ENCODE measurements around the gene AP4E1.
"Not testable (repeated sequence)": the region's sequence is repeated elsewhere in the genome, so short reads cannot be mapped to it uniquely, and the experiment has no call there.

AP4E1 gene

DNA sequence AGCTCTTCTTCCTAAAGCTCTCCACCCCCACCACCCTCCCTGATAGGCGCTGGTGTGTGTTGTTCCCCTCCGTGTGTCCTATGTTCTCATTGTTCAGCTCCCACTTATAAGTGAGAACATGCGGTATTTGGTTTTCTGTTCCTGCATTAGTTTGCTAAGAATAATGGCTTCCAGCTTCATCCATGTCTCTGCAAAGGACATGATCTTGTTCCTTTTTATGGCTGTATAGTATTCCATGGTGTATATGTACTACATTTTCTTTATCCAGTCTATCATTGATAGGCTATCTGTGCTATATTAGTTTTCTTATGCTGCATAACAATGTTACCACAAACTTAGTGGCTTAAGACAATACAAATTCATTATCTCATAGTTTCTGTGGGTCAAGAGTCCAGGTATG lies 42.3 kb downstream of the AP4E1 start:
- not testable (repeated sequence) for DNase-seq (ENCODE audit: low spot score)

DNA sequence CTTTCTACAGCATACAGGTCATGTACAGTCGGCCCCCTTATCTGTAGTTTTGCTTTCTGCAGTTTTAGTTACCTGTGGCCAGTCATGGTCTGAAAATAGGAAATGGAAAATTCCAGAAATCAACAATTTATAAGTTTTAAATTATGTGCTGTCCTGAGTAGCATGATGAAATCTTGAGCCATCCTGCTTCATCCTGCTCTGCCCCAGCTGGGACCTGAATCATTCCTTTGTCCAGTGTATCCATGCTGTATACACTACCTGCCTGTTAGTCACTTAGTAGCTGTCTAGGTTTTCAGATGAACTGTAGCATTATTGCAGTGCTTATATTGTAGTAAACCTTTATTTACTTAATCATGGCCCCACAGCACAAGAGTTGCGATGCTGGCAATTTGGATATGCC lies 44.8 kb downstream of the AP4E1 start:
- no peak for DNase-seq (ENCODE audit: low spot score)

DNA sequence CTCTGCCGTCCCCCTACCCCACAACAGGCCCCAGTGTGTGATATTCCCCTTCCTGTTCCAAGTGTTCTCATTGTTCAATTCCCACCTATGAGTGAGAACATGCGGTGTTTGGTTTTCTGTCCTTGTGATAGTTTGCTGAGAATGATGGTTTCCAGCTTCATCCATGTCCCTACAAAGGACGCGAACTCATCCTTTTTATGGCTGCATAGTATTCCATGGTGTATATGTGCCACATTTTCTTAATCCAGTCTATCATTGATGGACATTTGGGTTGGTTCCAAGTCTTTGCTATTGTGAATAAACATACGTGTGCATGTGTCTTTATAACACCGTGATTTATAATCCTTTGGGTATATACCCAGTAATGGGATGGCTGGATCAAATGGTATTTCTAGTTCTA lies 46.4 kb downstream of the AP4E1 start:
- not testable (repeated sequence) for DNase-seq (ENCODE audit: low spot score)

DNA sequence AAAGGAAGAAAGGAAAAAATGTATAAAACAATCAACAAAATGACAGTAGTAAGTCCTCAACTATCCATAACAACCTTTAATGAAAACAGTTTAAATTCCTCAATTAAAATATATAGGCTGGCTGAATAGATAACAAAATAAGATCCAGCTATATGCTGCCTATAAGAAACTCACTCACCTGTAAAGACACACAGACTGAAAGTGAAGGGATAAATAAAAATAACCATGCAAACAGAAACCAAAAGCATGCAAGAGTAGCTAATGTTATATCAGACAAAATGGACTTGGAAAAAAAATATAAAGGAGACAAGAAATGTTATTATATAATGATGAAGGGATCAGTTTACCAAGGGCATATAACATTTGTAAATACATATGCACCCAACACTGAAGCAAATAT lies 51.2 kb downstream of the AP4E1 start:
- DNase-seq (ENCODE audit: low spot score) = no peak

DNA sequence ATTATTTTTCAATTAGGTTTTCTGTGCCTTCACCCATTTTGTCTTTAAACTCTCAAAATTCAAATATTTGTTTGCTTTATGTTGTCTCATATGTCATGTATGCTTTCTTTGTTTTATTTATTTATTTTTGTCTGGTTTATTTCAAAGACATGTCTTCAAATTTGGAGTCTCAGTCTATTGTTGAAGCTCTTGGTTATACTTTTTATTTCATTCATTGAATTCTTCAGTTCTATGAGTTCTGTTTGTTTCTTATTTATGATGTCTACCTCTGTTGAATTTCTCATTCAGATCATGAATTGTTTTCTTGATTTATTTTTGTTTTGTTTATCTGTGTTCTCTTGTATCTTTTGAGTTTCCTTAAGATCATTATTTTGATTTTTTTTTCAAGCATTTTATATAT lies 55.6 kb downstream of the AP4E1 start:
- no peak for DNase-seq (ENCODE audit: low spot score)

DNA sequence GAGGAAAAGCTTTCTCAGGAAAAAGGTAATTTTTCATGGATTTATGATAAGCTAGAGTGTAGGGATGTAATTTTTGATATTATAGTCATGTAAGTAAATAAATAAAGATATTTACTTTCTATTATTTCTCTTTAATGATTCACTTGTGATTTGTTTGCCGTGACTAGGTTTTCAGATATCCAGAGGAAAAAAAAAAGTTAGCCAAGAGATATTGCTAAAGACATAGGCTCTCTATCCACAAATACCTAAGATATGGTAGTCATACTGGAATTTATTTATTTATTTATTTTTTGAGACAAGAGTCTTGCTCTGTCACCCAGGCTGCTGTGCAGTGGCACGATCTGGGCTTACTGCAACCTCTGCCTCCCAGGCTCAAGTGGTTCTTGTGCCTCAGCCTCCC lies 59.9 kb downstream of the AP4E1 start:
- DNase-seq (ENCODE audit: low spot score) = no peak

DNA sequence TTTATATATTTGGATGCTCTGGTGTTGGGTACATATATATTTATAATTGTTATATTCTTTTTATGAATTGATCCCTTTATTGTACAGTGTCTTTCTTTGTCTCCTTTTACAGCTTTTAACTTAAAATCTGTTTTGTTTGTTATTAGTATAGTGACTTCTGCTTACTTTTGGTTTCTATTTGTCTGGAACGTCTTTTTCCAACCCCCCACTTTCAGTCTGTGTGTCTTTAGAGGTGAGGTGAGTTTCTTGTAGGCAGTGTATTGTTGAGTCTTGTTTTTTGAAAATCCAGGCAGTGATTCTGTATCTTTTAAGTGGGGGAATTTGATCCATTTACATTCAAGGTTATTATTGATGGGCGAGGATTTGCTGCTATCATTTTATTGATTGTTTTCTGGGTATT lies 62.0 kb downstream of the AP4E1 start:
- DNase-seq (ENCODE audit: low spot score) = no peak

DNA sequence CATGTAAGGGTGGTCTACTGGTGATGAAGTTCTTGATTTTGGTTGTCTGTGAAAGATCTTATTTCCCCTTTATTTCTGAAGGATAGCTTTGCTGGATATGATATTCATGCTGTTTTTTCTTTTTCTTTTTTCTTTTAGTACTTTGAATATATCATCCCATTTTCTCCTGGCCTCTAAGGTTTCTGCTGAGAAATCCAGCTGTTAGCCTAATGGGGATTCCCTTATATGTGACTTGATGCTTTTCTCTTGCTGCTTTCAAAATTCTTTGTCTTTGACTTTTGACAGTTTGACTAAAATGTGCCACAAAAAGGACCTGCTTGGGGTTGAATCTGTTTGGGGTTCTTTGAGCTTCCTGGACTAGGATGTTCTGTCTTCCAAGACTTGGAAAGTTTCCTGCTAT lies 62.6 kb downstream of the AP4E1 start:
- DNase-seq (ENCODE audit: low spot score) = no peak

DNA sequence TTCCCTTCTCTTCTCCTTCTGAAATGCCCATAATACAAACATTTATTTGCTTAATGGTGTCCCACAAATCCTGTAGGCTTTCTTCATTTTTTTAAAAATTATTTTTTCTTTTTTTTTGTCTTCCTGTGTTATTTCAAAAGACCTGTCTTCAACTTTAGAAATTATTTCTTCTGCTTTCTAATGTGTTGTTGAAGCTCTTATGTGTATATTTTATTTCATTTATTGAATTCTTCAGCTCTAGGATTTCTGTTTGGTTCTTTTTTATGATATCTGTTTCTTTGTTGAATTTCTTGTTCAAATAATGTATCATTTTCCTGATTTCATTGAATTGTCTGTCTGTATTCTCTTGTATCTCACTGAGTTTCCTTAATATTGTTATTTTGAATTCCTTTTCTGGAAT lies 63.1 kb downstream of the AP4E1 start:
- no peak for DNase-seq (ENCODE audit: low spot score)

DNA sequence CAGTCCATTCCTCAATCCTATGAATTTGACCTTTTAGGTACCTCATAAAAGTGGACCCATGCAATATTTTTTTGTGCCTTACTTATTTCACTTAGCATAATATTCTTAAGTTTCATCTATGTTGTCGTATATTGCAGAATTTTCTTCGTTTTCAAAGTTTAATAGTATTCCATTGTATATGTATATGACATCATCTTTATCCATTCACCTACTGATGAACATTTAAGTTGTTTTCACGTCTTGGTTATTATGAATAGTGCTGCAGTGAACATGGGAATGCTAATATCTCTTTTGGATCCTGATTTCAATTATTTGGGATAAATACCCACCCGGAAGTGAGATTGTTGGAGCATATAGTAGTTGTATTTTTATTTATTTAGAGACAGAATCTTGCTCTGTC lies 65.1 kb downstream of the AP4E1 start:
- DNase-seq (ENCODE audit: low spot score) = no peak

DNA sequence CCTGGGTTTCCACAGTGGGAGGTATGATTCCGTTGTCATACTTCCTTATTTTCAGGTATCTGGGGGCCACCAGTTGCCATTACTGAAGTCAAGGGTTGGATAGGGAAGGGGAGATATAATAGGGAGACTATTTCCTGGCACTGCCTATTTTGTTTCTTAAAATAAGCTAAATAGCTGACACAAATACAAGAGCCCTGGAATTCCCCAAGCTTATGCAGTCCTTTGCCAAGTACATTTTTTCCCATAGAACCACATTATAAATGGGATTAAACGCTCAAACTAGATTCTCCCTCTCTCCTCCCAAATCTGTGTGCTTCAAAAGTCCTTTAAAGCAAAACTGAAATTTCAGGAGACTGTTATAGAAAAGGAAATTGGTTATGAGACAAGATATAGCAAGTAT lies 68.7 kb downstream of the AP4E1 start:
- no peak for DNase-seq (ENCODE audit: low spot score)

DNA sequence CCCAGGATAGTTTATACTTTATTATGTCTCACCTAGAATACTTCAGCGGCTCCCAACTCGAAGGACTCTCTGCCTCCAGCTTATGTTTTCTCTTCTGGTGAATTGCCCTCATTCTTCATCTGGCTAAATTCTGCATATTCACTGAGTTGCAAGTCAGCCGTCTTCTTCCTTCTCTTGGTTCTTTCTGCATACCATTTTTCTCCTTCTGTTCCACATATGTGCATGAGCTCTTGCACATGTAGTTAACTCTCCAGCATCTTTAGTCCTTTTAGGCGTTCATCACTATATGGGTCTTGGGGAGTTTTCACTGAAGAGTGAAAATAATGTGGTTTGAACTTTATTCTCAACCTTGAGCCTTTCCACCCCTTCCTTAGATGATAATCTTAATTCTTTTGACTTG lies 70.1 kb downstream of the AP4E1 start:
- no peak for DNase-seq (ENCODE audit: low spot score)

DNA sequence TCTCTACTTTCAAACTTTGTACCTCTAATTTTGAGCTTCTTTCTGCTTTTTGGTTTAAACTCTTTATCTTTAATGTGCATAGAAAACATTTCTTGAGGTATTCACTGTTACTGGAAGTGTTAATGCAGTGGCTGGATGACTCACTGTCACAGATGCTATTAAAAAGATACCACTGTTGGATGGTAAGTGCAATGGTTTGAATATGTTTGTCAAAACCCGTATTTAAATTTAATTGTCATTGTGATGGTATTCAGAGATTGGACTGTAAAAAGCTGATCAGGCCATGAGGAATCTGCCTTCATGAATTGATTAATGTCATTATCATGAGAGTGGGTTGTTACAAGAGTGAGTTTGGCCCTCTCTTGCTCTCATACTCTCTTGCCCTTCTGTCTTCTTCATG lies 70.6 kb downstream of the AP4E1 start:
- DNase-seq (ENCODE audit: low spot score) = no peak

DNA sequence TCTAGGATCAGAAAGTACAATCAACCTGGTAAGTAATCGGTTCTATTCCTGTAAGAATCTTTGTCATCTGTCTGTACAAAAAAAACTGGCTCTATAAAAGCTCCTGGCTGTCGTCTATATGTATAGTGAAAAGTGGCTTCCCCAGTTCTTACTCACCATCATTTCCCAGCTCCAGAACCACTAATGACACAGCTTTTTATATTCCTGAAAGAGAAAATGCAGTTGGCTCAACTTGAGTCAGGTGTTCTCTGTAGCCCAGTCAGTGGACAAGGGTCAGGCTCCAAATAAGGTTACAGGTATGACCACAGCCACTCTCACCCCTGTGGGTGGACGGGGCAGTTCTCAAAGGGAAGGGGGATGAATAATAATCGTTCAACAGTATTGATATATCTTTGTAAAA lies 85.1 kb downstream of the AP4E1 start:
- DNase-seq (ENCODE audit: low spot score) = no peak

DNA sequence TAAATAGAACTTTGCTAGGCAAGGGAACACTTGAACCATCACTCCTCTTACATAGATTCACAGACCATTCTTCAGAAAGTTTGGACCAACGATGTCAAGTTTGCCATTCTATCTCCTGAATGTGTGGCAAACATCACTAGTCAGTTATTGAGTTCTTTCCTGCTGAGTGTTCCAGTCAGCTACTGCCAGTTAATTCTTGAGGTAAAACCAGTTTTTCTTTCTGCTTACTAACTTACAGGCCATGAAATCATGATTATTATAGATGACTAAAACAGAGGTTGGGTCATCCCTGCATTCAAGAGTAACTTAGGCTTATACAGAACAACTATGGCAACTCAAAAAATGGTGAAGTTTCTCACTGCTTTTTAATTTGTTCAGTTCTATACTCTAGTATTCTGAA lies 88.2 kb downstream of the AP4E1 start:
- DNase-seq (ENCODE audit: low spot score) = no peak

DNA sequence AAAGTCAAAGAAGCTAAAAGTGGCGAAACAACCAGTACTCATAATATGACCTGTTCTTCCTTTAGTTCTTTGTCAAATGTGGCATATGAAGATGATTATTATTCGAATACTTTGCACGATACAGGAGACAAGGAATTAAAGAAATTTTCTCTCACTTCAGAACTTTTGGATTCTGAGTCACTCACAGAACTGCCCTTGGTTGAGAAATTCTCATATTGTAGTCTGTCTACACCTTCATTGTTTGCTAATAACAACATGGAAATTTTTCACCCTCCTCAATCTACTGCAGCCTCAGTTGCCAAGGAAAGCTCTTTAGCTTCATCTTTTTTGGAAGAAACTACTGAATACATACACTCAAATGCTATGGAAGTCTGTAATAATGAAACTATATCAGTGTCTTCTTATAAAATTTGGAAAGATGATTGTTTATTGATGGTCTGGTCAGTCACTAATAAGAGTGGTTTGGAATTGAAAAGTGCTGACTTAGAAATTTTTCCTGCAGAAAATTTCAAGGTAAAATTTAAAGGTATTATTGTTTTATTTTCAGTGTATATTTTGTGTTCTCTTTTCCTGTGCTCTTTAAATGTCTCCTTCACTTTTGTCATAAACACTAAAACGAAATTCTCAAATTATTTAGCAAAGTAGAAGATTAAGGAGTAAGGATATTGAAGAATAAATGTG lies 89.0 kb downstream of the AP4E1 start:
- no peak for DNase-seq (ENCODE audit: low spot score)

DNA sequence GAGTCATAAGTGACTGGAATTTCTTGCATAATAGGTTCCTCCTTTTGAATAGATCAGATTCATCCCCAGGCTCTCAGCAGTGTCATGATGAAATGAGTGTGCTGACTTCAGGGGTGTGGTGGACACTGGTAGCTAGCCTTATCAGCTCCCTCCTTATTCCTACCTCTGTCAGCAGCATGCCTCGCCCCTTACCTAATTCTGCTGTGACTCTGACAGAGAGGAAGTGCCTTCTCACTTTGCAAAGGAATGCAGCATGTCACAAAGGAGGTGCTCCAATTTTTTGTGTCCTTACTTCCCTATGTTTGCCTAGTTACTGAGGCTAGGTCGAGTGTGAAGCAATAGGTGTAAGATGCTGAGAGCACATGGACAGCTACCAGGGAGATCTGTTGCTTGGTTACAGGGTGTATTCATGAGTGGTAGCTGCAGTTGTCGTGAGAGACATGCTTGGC lies 95.6 kb downstream of the AP4E1 start:
- DNase-seq (ENCODE audit: low spot score) = no peak

DNA sequence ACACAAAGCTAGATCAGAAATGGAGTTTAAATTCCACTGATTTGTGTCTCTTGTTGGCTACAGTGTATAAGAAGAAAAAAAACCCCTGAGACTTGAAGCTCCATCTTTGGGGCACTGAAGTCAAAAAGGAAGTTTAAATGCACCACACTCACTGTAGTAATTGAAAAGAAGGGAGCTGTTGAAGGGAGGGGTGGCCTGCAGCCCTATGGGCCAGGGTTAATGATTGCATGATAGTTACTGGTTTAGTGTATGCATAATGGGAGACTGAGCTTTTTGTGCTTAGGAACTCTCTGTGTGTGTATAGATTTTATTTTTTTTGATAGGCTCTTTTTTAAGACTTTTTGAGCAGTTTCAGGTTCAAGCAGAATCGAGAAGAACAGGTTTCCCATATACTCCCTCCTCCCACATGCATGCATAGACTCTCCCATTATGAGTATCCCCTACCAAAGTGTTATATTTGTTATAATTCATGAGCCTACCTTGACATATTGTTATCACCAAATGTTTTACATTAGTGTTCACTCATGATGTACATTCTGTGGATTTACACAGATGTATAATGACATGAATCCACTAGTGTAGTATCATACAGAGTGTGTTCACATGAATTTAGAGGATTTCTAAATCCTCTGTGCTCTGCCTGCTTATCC lies 98.0 kb downstream of the AP4E1 start:
- DNase-seq (ENCODE audit: low spot score) = no peak

DNA sequence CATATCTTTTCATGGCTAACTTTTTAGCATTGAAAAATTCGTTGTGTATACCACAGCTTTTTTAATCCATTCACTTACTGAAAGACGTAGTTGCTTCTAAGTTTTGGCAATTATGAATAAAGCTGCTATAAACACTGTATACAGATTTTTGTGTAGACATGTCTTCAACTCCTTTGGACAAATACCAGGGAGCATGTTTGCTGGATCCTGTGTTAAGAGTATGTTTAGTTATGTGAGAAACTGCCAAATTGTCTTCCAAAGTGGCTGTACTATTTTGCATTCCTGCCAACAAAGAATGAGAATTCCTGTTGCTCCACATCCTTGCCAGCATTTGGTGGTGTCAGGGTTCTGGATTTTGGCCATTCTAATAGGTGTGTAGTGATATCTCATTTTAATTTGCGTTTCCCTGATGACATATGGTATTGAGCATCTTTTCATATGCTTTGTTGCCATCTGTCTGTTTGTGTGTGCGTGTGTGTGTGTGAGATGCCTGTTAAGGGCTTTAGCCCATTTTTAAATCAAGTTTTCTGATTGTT lies 98.7 kb downstream of the AP4E1 start:
- no peak for DNase-seq (ENCODE audit: low spot score)

DNA sequence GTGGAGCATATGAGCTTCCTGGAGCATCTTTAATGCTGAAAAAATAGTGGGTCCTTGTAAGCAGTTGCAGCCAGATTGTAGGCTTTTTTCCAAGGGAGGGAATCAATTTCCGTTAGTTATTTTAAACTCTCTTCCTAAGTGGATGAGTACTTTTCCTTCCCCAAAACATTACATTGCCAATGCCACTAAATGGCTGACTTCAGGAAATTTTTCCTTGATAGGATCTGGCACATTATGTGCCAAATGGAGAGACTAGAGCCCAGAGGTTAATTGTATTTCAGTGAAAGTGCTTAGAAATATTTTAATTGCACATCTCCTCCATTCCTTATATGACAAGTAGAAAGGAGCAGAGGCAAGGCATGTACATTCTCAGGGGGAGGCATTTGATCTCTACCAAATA lies 102.7 kb downstream of the AP4E1 start:
- no peak for DNase-seq (ENCODE audit: low spot score)

DNA sequence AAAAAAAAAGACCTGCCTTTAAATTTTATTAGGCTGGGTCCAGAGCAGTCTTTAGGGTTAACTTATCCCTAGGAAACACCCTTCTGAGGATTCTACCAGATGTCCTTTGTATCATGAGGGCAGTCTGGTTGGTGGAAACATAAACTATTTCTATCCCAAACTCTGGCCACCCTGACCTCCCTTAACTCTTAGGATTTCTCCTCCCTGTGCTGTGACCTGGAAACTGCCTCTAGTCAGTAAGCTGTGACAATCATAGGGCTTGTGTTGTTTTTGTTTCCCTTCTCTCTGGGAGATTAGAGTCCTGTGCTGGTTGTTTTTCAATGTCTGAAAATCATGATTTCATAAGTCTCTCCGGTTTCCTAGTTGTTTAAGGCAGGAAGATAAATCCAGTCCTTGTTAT lies 108.1 kb downstream of the AP4E1 start:
- DNase-seq (ENCODE audit: low spot score) = no peak

DNA sequence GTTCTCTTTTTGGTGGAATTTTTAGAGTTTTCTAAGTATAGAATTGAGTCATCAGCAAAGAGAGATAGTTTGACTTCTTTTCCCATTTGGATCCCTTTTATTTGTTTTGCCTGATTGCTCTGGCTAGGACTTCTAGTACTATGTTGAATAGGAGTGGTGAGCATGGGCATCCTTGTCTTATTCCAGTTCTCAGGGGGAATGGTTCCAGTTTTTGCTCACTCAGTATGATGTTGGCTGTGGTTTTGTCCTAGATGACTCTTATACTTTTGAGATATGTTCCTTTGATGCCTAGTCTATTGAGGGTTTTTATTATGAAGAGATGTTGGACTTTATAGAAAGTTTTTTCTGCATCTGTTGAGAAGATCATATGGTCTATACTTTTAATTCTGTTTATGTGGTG lies 113.7 kb downstream of the AP4E1 start:
- DNase-seq (ENCODE audit: low spot score) = no peak

DNA sequence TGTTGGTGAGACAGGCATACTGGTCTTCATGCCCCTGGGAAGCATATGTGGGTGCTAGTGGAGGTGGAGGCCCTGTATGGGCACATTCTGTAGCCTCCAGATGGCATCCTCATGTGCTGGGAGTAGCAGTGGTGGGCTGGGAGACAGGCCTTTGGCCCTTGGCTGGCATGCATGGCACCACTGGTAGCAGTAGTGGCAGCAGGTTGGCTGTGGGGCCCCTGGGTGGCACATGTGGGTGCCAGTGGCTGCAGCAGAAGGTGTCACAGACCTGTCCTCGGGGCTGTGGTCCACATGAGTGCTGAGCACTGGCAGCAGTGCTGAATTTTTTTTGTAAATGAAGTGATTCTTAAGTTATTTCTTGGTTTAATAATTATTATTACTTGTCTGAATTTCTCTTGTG lies 115.0 kb downstream of the AP4E1 start:
- no peak for DNase-seq (ENCODE audit: low spot score)
